ENCODE data around the gene ZFP90.

Gene ZFP90

GRCh38 chr16:68528233-68528632 is 10.9 kb upstream of the ZFP90 start:
- no peak for DNase-seq (ENCODE audit: extremely low read depth, insufficient read length)
- Histone ChIP-seq H3K36me3 (ENCODE audit: control insufficient read depth, insufficient read depth, low read length) (no peaks in the 10 kb centered on the region), H3K27me3 (replicated peaks; ENCODE audit: control insufficient read depth, insufficient read depth, low read length) (no peaks in the 10 kb centered on the region), H3K4me3 (replicated peaks; ENCODE audit: low read depth, low read length) (no peak overlapping the region)
- no peak for TF ChIP-seq CTCF (IDR thresholded peaks at IDR 0.05; ENCODE audit: insufficient read depth, low read length, poor library complexity, severe bottlenecking)

GRCh38 chr16:68528686-68529379 is 10.3 kb upstream of the ZFP90 start:
- peak; percentile 84 for DNase-seq (ENCODE audit: extremely low read depth, insufficient read length)
- no peaks in the 10 kb centered on the region for H3K36me3 ChIP-seq (ENCODE audit: control insufficient read depth, insufficient read depth, low read length)
- no peaks in the 10 kb centered on the region for H3K27me3 ChIP-seq (replicated peaks; ENCODE audit: control insufficient read depth, insufficient read depth, low read length)
- H3K4me3 ChIP-seq (replicated peaks; ENCODE audit: low read depth, low read length): no peak overlapping the region
- TF ChIP-seq CTCF (IDR thresholded peaks at IDR 0.05; ENCODE audit: insufficient read depth, low read length, poor library complexity, severe bottlenecking): peak; percentile 93

GRCh38 chr16:68529608-68529930 is 9.5 kb upstream of the ZFP90 start:
- TF ChIP-seq CTCF (IDR thresholded peaks at IDR 0.05; ENCODE audit: insufficient read depth, low read length, poor library complexity, severe bottlenecking): no peak
- Histone ChIP-seq H3K4me3 (replicated peaks; ENCODE audit: low read depth, low read length) (peak overlapping the region; percentile 77), H3K36me3 (ENCODE audit: control insufficient read depth, insufficient read depth, low read length) (no peaks in the 10 kb centered on the region), H3K27me3 (replicated peaks; ENCODE audit: control insufficient read depth, insufficient read depth, low read length) (no peaks in the 10 kb centered on the region)
- DNase-seq (ENCODE audit: extremely low read depth, insufficient read length): no peak

- DNase-seq (ENCODE audit: extremely low read depth, insufficient read length): peak; percentile 90
- Histone ChIP-seq H3K36me3 (ENCODE audit: control insufficient read depth, insufficient read depth, low read length) (no peaks in the 10 kb centered on the region), H3K27me3 (replicated peaks; ENCODE audit: control insufficient read depth, insufficient read depth, low read length) (no peaks in the 10 kb centered on the region), H3K4me3 (replicated peaks; ENCODE audit: low read depth, low read length) (peak overlapping the region; percentile 77)
- TF ChIP-seq CTCF (IDR thresholded peaks at IDR 0.05; ENCODE audit: insufficient read depth, low read length, poor library complexity, severe bottlenecking): no peak
These were observed 9.0 kb upstream of the ZFP90 start for GRCh38 chr16:68529931-68530701.

GRCh38 chr16:68533937-68534336 is 5.2 kb upstream of the ZFP90 start:
- Histone ChIP-seq H3K4me3 (replicated peaks; ENCODE audit: low read depth, low read length) (no peak overlapping the region), H3K27me3 (replicated peaks; ENCODE audit: control insufficient read depth, insufficient read depth, low read length) (no peaks in the 10 kb centered on the region), H3K36me3 (ENCODE audit: control insufficient read depth, insufficient read depth, low read length) (no peaks in the 10 kb centered on the region)
- DNase-seq (ENCODE audit: extremely low read depth, insufficient read length): no peak
- no peak for TF ChIP-seq CTCF (IDR thresholded peaks at IDR 0.05; ENCODE audit: insufficient read depth, low read length, poor library complexity, severe bottlenecking)

Data from GM06990 (cell line).